NOMO-1 treated with dmso at 0.1 percent for 144 hours (cell line): ENCODE data around the gene SCUBE3.

Experiments used
- DNase-seq: peaks from one replicate; lab custom pipeline; 2025; ENCODE audit not compliant: unreplicated experiment; lab: John Stamatoyannopoulos, UW

SCUBE3 gene

GRCh38 chr6:35181308-35181932 lies 32.3 kb upstream of the SCUBE3 start:
- no peak for DNase-seq

- DNase-seq, result no peak
These were observed 31.7 kb upstream of the SCUBE3 start for GRCh38 chr6:35181933-35182612.

GRCh38 chr6:35183281-35183680 lies 30.5 kb upstream of the SCUBE3 start:
- no peak for DNase-seq

- no peak for DNase-seq
These were observed 29.8 kb upstream of the SCUBE3 start for GRCh38 chr6:35183935-35184334.

GRCh38 chr6:35184580-35185301 lies 29.0 kb upstream of the SCUBE3 start:
- no peak for DNase-seq

- DNase-seq, result no peak
These were observed 28.5 kb upstream of the SCUBE3 start for GRCh38 chr6:35185302-35185681.

- no peak for DNase-seq
These were observed 27.8 kb upstream of the SCUBE3 start for GRCh38 chr6:35185971-35186370.

- no peak for DNase-seq
These were observed 27.2 kb upstream of the SCUBE3 start for GRCh38 chr6:35186571-35186970.

GRCh38 chr6:35188886-35189285 lies 24.9 kb upstream of the SCUBE3 start:
- no peak for DNase-seq

GRCh38 chr6:35190306-35190705 lies 23.4 kb upstream of the SCUBE3 start:
- DNase-seq, result no peak

- DNase-seq, result no peak
These were observed 21.9 kb upstream of the SCUBE3 start for GRCh38 chr6:35191889-35192288.

- no peak for DNase-seq
These were observed 21.4 kb upstream of the SCUBE3 start for GRCh38 chr6:35192301-35192860.

- DNase-seq, result no peak
These were observed 19.4 kb upstream of the SCUBE3 start for GRCh38 chr6:35194390-35194789.

GRCh38 chr6:35195120-35195780 lies 18.5 kb upstream of the SCUBE3 start:
- no peak for DNase-seq

- no peak for DNase-seq
These were observed 16.6 kb upstream of the SCUBE3 start for GRCh38 chr6:35197196-35197595.

GRCh38 chr6:35199866-35200265 lies 13.9 kb upstream of the SCUBE3 start:
- DNase-seq, result no peak

- DNase-seq, result no peak
These were observed 11.7 kb upstream of the SCUBE3 start for GRCh38 chr6:35202066-35202546.

GRCh38 chr6:35203152-35203670 lies 10.5 kb upstream of the SCUBE3 start:
- no peak for DNase-seq

- DNase-seq, result no peak
These were observed 10.1 kb upstream of the SCUBE3 start for GRCh38 chr6:35203680-35204079.

- DNase-seq, result no peak
These were observed 7.4 kb upstream of the SCUBE3 start for GRCh38 chr6:35206346-35206745.

GRCh38 chr6:35208419-35208818 lies 5.3 kb upstream of the SCUBE3 start:
- no peak for DNase-seq
